Uterus (tissue), 4 donors: ENCODE results near the gene HOMER3. TPM values are rescaled to one million over a fixed set of nuclear protein-coding genes. Genes with fewer than 3 reads are reported as not detected.

ENCODE experiments used
- DNase-seq, 2 donors: peaks; one replicate each; pipeline ENCODE4 v3.0.0-alpha.2; 2019 to 2020
- H3K27ac ChIP-seq, 2 donors: fragments of 200-600 bp; sonication (generic); 1 replicate in 1 of 2; 2 replicates in 1 of 2; pipeline ENCODE4 v1.5.1; 2016 to 2018
- H3K27me3 ChIP-seq, 2 donors: fragments of 200-600 bp; sonication (generic); one replicate each; pipeline ENCODE4 v1.5.1; 2018 to 2019; ENCODE audit warnings: control low read depth in 1 of 2
- H3K36me3 ChIP-seq, 2 donors: fragments of 200-600 bp; sonication (generic); one replicate each; pipeline ENCODE4 v1.5.1; 2019; ENCODE audit warnings: control low read depth in 1 of 2
- H3K4me1 ChIP-seq, 2 donors: fragments of 200-600 bp; sonication (generic); one replicate each; pipeline ENCODE4 v1.5.1; 2018 to 2019; ENCODE audit warnings: control low read depth in 1 of 2
- H3K4me3 ChIP-seq, 2 donors: fragments of 200-600 bp; sonication (generic); 1 replicate in 1 of 2; 2 replicates in 1 of 2; pipeline ENCODE4 v1.5.1; 2018 to 2019; ENCODE audit warnings: mild to moderate bottlenecking in 1 of 2
- H3K9me3 ChIP-seq, 2 donors: fragments of 200-600 bp; sonication (generic); one replicate each; pipeline ENCODE4 v1.5.1; 2019; ENCODE audit warnings: control low read depth in 1 of 2
- CTCF ChIP-seq, 4 experiments: fragments of 200-600 bp in 2 of 4; fragments of 450-650 bp in 2 of 4; sonication (generic) in 2 of 4; IDR thresholded peaks; one replicate each; pipeline ENCODE4 v1.5.1; 2016 to 2019; ENCODE audit warnings: antibody characterized with exemption in 4 of 4, mild to moderate bottlenecking in 2 of 4, moderate library complexity in 1 of 4
- POLR2A ChIP-seq, 2 donors: fragments of 450-650 bp; IDR thresholded peaks; one replicate each; pipeline ENCODE4 v1.6.1; 2016; ENCODE audit warnings: antibody characterized with exemption in 2 of 2, mild to moderate bottlenecking in 1 of 2, moderate library complexity in 1 of 2
- intact Hi-C: fragments of 100-400 bp; cut with DNase I; formaldehyde crosslinking; loops from one replicate; pipeline ENCODE4 v1.15.1; 2023; ENCODE audit warnings: low total_unique reads
- total RNA-seq, 4 donors: library from RNA; depleted of rRNA in 3 of 4; stranded (reverse); fragments of >200 nt in 3 of 4; gene quantifications; one replicate each; pipeline versions ENCODE4 v1.1.0 to v1.2.4, GENCODE V29; 2014 to 2023
- donor health status: DM: yes; HTN: yes; CAD: no.

Gene HOMER3
- total RNA-seq, 4 donors from 2014 or later = 4.4 to 24.8 (median 23.3) TPM

GRCh38 chr19:18901491-18901890 lies 39.5 kb downstream of the HOMER3 start:
- Histone ChIP-seq H3K36me3 (no peaks in the 10 kb centered on the region), H3K4me3 (no peak overlapping the region), H3K27ac (no peak overlapping the region), H3K9me3 (no peaks in the 10 kb centered on the region), H3K4me1 (peaks cover 0 to 3% of the 10 kb centered on the region in 2 donors), H3K27me3 (no peaks in the 10 kb centered on the region)
- no peak for DNase-seq
- intact Hi-C loops = no loop called here
- TF ChIP-seq POLR2A (IDR thresholded peaks at IDR 0.05) = no peak
- no peak for TF ChIP-seq CTCF (IDR thresholded peaks at IDR 0.05)

- H3K4me1 ChIP-seq = peaks cover 0 to 7% of the 10 kb centered on the region in 2 donors
- no peaks in the 10 kb centered on the region for H3K27me3 ChIP-seq
- intact Hi-C loops = no loop called here
- no peak overlapping the region for H3K27ac ChIP-seq
- H3K36me3 ChIP-seq = no peaks in the 10 kb centered on the region
- TF ChIP-seq POLR2A (IDR thresholded peaks at IDR 0.05) (no peak), CTCF (IDR thresholded peaks at IDR 0.05) (no peak)
- H3K9me3 ChIP-seq = no peaks in the 10 kb centered on the region
- no peak for DNase-seq
- H3K4me3 ChIP-seq = no peak overlapping the region
Observed at GRCh38 chr19:18900700-18901481, 40.1 kb downstream of the HOMER3 start.

GRCh38 chr19:18899624-18900560 lies 41.1 kb downstream of the HOMER3 start:
- Histone ChIP-seq H3K4me1 (peaks cover 0 to 14% of the 10 kb centered on the region in 2 donors), H3K36me3 (no peaks in the 10 kb centered on the region), H3K27me3 (peaks cover 0 to 6% of the 10 kb centered on the region in 2 donors), H3K4me3 (no peak overlapping the region), H3K9me3 (no peaks in the 10 kb centered on the region), H3K27ac (no peak overlapping the region)
- no peak for DNase-seq
- intact Hi-C loops = no loop called here
- TF ChIP-seq POLR2A (IDR thresholded peaks at IDR 0.05) (no peak), CTCF (IDR thresholded peaks at IDR 0.05) (no peak)

GRCh38 chr19:18898607-18899408 lies 42.2 kb downstream of the HOMER3 start:
- H3K36me3 ChIP-seq = no peaks in the 10 kb centered on the region
- no peak overlapping the region for H3K27ac ChIP-seq
- peaks cover 0 to 6% of the 10 kb centered on the region in 2 donors for H3K27me3 ChIP-seq
- no peak for TF ChIP-seq POLR2A (IDR thresholded peaks at IDR 0.05)
- TF ChIP-seq CTCF (IDR thresholded peaks at IDR 0.05) = no peak
- intact Hi-C loops = no loop called here
- no peak for DNase-seq
- no peaks in the 10 kb centered on the region for H3K9me3 ChIP-seq
- peaks cover 0 to 23% of the 10 kb centered on the region in 2 donors for H3K4me1 ChIP-seq
- H3K4me3 ChIP-seq = no peak overlapping the region
